MM.1S (cell line): ENCODE results near the gene MAPKAP1.

Experiments
- CTCF ChIP-seq: fragments of 300-600 bp; sonication (generic); IDR thresholded peaks from 2 replicates; pipeline ENCODE4 v1.5.1; 2016; ENCODE audit warnings: antibody characterized with exemption, low read length, mixed read lengths
- EZH2 ChIP-seq: fragments of 300-600 bp; sonication (generic); optimal IDR thresholded peaks from 2 replicates; pipeline ENCODE3; 2017; ENCODE audit warnings: low read depth, mild to moderate bottlenecking, antibody characterized with exemption, low read length, mixed read lengths
- EZH2phosphoT487 ChIP-seq: fragments of 300-600 bp; sonication (generic); IDR thresholded peaks from 2 replicates; pipeline ENCODE4 v1.6.1; 2018; ENCODE audit warnings: antibody characterized with exemption, low read length

GRCh38 chr9:125510980-125511379 is 196.0 kb downstream of the MAPKAP1 start:
- TF ChIP-seq EZH2phosphoT487 (no peak), CTCF (no peak), EZH2 (no peak)
